ENCODE measurements around the gene NTSR2. TPM values are rescaled to one million over a fixed set of nuclear protein-coding genes. Genes with fewer than 3 reads are reported as not detected.
A peak's percentile ranks its signal among the peaks of the same experiment; 100 is the strongest.

Gene NTSR2
- total RNA-seq, 1 donor from 2014 or later, result not detected

GRCh38 chr2:11659851-11660250 is 10.1 kb downstream of the NTSR2 start:
- no peaks in the 10 kb centered on the region for H3K4me1 ChIP-seq
- TF ChIP-seq CTCF (IDR thresholded peaks at IDR 0.05) (no peak), POLR2AphosphoS5 (IDR thresholded peaks at IDR 0.05; ENCODE audit: insufficient read depth in 1 of 2, low read depth in 1 of 2) (no peak), POLR2A (IDR thresholded peaks at IDR 0.05) (no peak)
- no peak for DNase-seq (ENCODE audit: extremely low spot score in 2 of 2)
- H3K9me3 ChIP-seq, result no peaks in the 10 kb centered on the region
- H3K36me3 ChIP-seq, result no peaks in the 10 kb centered on the region
- no peak overlapping the region for H3K4me3 ChIP-seq
- no peaks in the 10 kb centered on the region for H3K27me3 ChIP-seq
- H3K27ac ChIP-seq, result no peak overlapping the region
- intact Hi-C loops (cut with DNase I), result no loop called here

GRCh38 chr2:11659115-11659475 is 10.9 kb downstream of the NTSR2 start:
- Histone ChIP-seq H3K4me3 (no peak overlapping the region), H3K27ac (no peak overlapping the region), H3K27me3 (no peaks in the 10 kb centered on the region), H3K9me3 (no peaks in the 10 kb centered on the region), H3K4me1 (no peaks in the 10 kb centered on the region), H3K36me3 (no peaks in the 10 kb centered on the region)
- no peak for TF ChIP-seq POLR2AphosphoS5 (IDR thresholded peaks at IDR 0.05; ENCODE audit: insufficient read depth in 1 of 2, low read depth in 1 of 2)
- no peak for TF ChIP-seq CTCF (IDR thresholded peaks at IDR 0.05)
- TF ChIP-seq POLR2A (IDR thresholded peaks at IDR 0.05), result no peak
- intact Hi-C loops (cut with DNase I), result no loop called here
- DNase-seq (ENCODE audit: extremely low spot score in 2 of 2), result peak in 1 of 2 donors; percentile 87

GRCh38 chr2:11658208-11659114 is 11.5 kb downstream of the NTSR2 start:
- Histone ChIP-seq H3K9me3 (no peaks in the 10 kb centered on the region), H3K27ac (no peak overlapping the region), H3K4me3 (no peak overlapping the region), H3K4me1 (no peaks in the 10 kb centered on the region), H3K27me3 (no peaks in the 10 kb centered on the region), H3K36me3 (no peaks in the 10 kb centered on the region)
- DNase-seq (ENCODE audit: extremely low spot score in 2 of 2), result peak in 1 of 2 donors; percentile 67
- TF ChIP-seq POLR2AphosphoS5 (IDR thresholded peaks at IDR 0.05; ENCODE audit: insufficient read depth in 1 of 2, low read depth in 1 of 2), result no peak
- no peak for TF ChIP-seq CTCF (IDR thresholded peaks at IDR 0.05)
- no peak for TF ChIP-seq POLR2A (IDR thresholded peaks at IDR 0.05)
- intact Hi-C loops (cut with DNase I), result no loop called here

- intact Hi-C loops (cut with DNase I), result no loop called here
- H3K36me3 ChIP-seq, result no peaks in the 10 kb centered on the region
Observed at GRCh38 chr2:11657646-11658045, 12.3 kb downstream of the NTSR2 start.

More at GRCh38 chr2:11657646-11658045, 12.3 kb downstream of the NTSR2 start:
- DNase-seq (ENCODE audit: extremely low spot score in 2 of 2), result no peak
- Histone ChIP-seq H3K4me1 (no peaks in the 10 kb centered on the region), H3K4me3 (no peak overlapping the region), H3K27ac (no peak overlapping the region), H3K9me3 (no peaks in the 10 kb centered on the region), H3K27me3 (no peaks in the 10 kb centered on the region)
- no peak for TF ChIP-seq CTCF (IDR thresholded peaks at IDR 0.05)
- TF ChIP-seq POLR2A (IDR thresholded peaks at IDR 0.05), result no peak
- TF ChIP-seq POLR2AphosphoS5 (IDR thresholded peaks at IDR 0.05; ENCODE audit: insufficient read depth in 1 of 2, low read depth in 1 of 2), result no peak
